Erythroblast (primary cell): ENCODE data around the gene LRRC4B.

Experiments
- GATA1 ChIP-seq: IDR thresholded peaks from 2 replicates; pipeline ENCODE4 v1.6.1; 2011; ENCODE audit warnings: low read depth, mild to moderate bottlenecking, control low read depth, low read length, moderate library complexity
- POLR2A ChIP-seq: IDR thresholded peaks from 2 replicates; pipeline ENCODE4 v1.6.1; 2011; ENCODE audit warnings: mild to moderate bottlenecking, low read length

DNA sequence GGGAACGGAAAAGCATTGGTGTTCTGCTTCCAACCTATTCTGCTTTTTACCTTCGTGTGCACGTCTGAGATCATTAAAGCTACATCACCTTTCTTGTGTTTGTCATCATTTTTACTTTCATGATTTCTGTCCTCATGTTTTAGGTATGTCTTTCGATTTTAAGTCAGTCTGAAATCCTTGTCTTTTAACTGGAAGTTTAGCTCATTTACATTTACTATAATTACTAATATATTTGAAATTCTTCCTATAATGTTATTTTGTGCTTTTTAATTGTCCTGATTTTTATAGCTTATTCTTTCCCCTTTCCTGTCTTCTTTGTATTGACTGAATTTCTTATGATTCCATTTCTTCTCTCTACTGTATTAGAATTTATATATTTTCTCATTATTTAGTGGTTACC, 35.3 kb downstream of the LRRC4B start:
- TF ChIP-seq POLR2A (no peak), GATA1 (no peak)
